HTERT RPE-1 (cell line): ENCODE results near the gene DNAI1.
"Not testable (repeated sequence)": the region's sequence is repeated elsewhere in the genome, so short reads cannot be mapped to it uniquely, and the experiment has no call there.

Experiments
- in situ Hi-C: fragments of 300-500 bp; cut with MboI; formaldehyde crosslinking; loops from 4 replicates; pipeline ENCODE4 v1.14.3; 2020; ENCODE audit warnings: low sequenced_read_pairs

DNAI1 gene

GRCh38 chr9:34450644-34451043 is 8.0 kb upstream of the DNAI1 start:
- in situ Hi-C loops: no loop called here

- in situ Hi-C loops: no loop called here
Measured at GRCh38 chr9:34451135-34451534, 7.5 kb upstream of the DNAI1 start.

- in situ Hi-C loops: no loop called here
Measured at GRCh38 chr9:34451545-34451944, 7.1 kb upstream of the DNAI1 start.

DNA sequence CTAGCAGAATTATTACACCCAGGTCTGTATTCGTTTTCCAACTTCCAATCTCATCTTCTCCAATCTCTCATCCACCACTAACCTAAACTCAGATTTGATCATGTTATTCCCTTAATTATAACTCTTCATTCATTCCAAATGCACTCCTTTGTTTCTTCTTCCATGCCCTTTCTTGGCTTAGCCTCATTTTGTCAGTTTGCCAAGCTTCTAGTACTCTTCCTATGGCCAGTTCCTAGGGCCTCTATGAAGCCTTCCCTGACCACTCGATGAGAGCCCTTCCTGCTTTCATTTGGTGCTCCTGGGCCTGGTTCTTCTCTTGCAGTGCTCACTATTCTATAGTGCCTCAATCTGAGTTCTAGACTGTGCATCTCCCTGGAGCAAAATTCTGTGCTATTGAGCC is 6.0 kb upstream of the DNAI1 start:
- in situ Hi-C loops: no loop called here

GRCh38 chr9:34454571-34455065 is 4.0 kb upstream of the DNAI1 start:
- in situ Hi-C loops: no loop called here

DNA sequence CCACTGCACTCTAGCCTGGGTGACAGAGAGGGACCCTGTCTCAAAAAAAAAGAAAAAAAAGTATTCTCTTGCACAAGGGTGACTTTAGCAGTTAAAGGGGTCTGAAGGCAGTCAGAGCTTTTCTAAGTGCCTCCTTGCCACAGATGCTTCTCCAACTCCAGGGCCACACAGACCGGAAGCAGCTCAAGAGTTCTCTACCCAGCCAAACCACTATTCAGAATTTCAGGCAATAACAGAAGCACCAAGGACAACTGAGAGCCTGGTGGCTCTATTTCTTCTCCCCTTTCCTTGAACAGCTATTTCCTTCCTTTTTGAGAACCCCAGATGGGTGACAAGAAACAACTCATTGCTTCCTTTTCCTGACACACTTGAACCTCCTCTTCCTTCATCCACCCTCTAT is 2.5 kb upstream of the DNAI1 start:
- in situ Hi-C loops: no loop called here

DNA sequence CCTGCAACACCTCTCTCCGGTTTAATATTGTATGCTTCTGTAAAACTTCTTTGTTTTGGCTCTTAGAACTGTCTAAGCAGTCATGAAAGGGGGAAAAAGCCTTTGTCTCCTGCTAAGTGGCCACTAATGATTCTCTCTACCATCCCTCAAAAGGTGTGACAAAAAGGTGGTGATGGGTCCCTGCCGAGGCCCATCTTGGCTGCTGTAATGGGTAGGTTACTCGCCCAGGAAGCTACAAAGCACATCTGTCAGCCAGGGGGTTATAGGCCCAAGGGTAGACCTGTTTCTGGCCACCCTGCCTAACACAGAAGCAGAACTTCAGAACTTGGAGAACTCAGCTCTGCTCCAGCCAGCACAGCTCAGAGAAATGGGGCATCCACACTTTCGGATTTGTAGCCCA is 1.9 kb upstream of the DNAI1 start:
- in situ Hi-C loops: no loop called here

DNA sequence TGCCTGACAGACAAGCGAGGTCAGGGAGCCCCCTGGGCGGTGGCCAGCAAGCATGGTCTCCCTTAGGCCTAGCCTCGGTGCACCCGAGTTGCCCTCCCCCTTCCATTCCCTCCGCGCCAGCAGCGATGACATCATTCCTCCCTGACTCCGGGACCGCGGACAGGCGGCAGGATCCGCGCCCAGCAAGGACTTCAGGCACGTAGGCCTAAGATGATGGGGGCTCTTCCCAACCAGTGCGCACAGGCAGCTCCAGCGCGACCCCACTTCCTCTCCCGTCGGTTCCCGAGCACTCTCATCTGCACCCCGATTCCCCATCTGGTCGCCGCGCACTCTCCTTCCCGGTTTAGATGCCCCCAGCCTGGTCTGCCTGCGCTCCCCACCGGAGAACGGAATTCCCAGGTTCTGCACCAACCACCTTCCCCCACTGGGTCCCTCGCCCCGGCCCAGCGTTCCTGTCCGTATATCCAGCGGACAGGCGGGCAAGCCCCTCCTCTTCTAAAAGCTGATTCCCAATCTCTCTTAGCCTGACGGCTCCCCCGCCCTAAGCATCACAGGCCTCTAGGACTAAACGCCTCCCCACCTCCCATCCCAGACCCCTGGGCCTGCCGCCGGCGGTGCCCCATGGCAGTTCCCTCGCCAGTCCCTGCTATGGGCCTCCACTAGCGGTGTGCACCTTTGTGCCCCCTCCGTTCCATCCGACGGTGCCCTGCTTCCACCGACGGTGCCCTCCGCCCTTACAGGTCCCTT is 1.2 kb upstream of the DNAI1 start:
- in situ Hi-C loops: no loop called here

DNA sequence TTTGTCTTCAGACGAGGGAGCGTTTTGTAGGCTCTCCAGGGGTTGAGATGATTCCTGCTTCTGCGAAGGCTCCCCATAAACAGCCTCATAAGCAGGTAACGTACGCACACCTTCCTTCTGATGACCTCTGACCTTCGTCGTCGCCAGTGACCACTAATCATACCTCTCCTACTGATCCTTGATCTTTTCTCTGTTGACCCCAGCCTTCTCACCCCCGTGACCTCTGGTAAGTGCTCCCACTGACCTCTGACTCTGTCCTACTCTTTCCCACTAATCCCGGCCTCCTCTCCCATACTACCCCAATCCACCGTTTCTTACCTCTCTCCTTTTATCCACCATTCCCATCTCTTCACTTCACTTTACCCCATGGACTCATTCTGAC is 345 bp downstream of the DNAI1 start:
- in situ Hi-C loops: no loop called here

DNA sequence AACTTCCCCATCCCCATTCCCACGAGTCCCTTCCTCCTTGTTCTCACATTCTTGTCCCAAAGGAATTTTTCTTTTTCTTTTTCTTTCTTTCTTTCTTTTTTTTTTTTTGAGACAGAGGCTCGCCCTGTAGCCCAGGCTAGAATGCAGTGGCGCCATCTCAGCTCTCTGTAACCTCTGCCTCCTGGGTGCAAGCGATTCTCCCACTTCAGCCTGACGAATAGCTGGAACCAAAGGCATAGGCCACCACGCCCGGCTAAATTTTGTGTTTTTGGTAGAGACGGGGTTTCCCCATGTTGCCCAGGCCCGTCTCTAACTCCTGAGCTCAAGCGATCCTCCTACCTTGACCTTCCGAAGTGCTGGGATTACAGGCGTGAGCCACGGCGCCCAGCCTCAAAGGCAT is 751 bp downstream of the DNAI1 start:
- in situ Hi-C loops: no loop called here

DNA sequence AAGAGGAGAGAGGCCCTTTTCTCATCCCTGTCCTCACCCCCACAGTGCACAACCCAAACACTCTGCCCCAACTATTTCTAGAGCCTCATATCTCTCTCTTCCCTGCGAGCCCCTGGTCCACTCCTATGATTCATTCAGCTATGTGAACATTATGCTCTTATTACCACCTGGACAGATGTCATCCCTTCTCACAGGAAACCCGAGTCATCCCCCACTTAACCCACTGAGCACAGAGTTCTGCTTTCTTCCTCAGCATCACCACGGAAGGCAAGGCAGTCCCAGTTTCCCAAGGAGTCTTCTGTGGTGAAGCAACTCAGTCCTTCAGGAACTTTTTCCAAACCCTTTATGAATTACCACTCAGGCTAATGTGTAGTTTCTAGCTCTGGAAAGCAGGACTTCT is 1.3 kb downstream of the DNAI1 start:
- in situ Hi-C loops: no loop called here

DNA sequence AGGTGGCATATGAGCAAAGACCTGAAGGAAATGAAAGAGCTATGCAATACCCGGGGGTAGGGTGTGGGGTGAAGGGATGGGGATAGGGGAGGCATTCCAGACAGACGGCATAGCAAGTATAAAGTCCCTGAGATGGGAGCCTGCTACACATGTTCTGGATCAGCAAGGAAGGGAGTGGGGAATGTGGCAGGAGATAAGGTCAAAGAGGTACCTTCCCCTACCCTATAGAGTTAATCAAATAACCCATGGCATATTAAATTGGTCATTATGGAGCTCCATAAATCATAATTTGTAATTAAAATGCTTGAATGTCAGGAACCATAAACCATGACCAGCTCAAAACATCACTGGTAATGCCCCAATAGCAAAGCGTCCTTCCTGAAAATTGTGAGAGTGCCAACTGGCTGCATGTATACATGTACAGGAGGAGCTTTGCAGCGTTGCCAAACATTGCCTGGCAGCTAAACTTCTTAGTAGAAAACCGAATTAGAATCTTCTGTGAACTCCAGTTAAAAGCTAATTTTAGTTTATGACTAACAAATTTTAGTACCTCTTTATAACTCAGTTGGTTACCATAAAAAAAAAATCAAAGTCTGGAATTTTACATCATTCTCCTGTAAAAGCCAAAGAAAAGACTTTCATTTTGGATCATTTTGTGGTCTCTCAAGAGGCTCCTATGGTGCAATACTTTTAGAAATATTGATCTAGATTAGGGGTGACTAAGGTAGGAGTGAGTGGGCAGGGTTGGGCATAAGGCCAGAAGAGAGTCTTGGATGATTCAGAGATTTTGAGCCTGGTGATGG is 4.7 kb downstream of the DNAI1 start:
- in situ Hi-C loops: no loop called here

GRCh38 chr9:34463901-34464232 is 5.3 kb downstream of the DNAI1 start:
- in situ Hi-C loops: no loop called here

- in situ Hi-C loops: no loop called here
Measured at GRCh38 chr9:34464571-34464970, 6.0 kb downstream of the DNAI1 start.

DNA sequence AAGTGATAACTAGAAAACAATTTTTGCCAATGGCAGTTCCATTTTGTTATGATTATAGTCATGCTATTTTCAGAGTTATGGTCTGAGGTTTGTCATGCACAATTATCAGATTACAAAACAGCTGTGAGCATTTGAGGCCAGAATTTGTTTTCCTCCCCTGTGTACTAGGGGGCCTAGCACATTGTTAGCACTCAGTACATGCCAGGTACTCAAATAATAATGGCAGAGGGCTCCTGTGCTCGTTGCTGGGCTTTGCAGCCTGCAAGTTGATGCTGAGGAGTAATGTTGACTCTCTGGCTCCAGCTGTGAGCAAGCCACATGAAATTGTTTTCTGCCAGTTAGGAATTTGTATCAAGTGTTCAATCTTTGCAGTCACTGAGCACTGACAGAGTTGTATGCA is 6.9 kb downstream of the DNAI1 start:
- in situ Hi-C loops: no loop called here

GRCh38 chr9:34475097-34475496 is 16.5 kb downstream of the DNAI1 start:
- in situ Hi-C loops: no loop called here

GRCh38 chr9:34477541-34477940 is 18.9 kb downstream of the DNAI1 start:
- in situ Hi-C loops: no loop called here

DNA sequence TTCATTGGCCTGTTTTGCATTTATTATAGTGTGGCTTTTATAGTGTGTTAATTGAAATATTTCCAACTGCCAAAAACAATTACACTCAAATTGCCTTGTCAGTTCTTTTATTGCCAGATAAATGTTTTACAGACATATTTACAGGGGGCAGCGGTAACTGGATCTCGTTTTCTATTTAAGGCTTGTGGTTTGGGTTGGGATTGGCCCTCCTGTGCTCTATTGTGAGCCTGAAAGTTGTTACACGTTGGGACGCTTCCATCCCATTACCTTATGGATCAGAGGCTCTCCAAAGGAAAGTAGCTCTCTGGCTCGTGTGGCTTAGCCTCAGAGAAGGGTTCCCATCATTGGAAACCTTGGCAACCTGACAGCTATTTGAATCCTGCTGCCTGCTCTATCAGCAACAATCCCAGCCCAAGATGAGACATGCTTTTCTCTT is 20.8 kb downstream of the DNAI1 start:
- in situ Hi-C loops: no loop called here

GRCh38 chr9:34481620-34482019 is 23.0 kb downstream of the DNAI1 start:
- in situ Hi-C loops: not testable (repeated sequence)

- in situ Hi-C loops: not testable (repeated sequence)
Measured at GRCh38 chr9:34482746-34483145, 24.1 kb downstream of the DNAI1 start.

- in situ Hi-C loops: no loop called here
Measured at GRCh38 chr9:34484678-34485077, 26.1 kb downstream of the DNAI1 start.

- in situ Hi-C loops: no loop called here
Measured at GRCh38 chr9:34485822-34486221, 27.2 kb downstream of the DNAI1 start.
